SK-N-SH treated with all-trans-retinoic acid at 6 μM for 48 hours (cell line): Measurements from ENCODE around the gene CPSF7.

Experiments used
- ATAC-seq: fragments of 200-7000 bp; cut with Tn5 transposase; 3 replicates; pipeline ENCODE4 v1.9.1; 2020; ENCODE audit warnings: mild to moderate bottlenecking, moderate library complexity
- ARNTL ChIP-seq: fragments of 450-650 bp; formaldehyde crosslinking; IDR thresholded peaks from 2 replicates; pipeline ENCODE4 v1.5.0; 2020; ENCODE audit warnings: low read depth, mild to moderate bottlenecking, moderate library complexity, borderline replicate concordance
- BACH2 ChIP-seq: fragments of 250-450 bp; sonication (Bioruptor Pico); IDR thresholded peaks from 2 replicates; pipeline ENCODE4 v1.9.0; 2021; ENCODE audit warnings: mild to moderate bottlenecking, borderline replicate concordance
- CREB5 ChIP-seq: fragments of 250-450 bp; sonication (Bioruptor Pico); IDR thresholded peaks from 2 replicates; pipeline ENCODE4 v1.5.1; 2020; ENCODE audit warnings: low read depth, mild to moderate bottlenecking, moderate library complexity
- CSDC2 ChIP-seq: fragments of 250-450 bp; sonication (Bioruptor Pico); IDR thresholded peaks from 2 replicates; pipeline ENCODE4 v1.5.0; 2020; ENCODE audit warnings: mild to moderate bottlenecking, moderate library complexity
- ESRRG ChIP-seq: fragments of 250-450 bp; sonication (Bioruptor Pico); IDR thresholded peaks from 2 replicates; pipeline ENCODE4 v1.6.1; 2021; ENCODE audit warnings: mild to moderate bottlenecking
- GLIS3 ChIP-seq: fragments of 250-450 bp; sonication (Bioruptor Pico); IDR thresholded peaks from 2 replicates; pipeline ENCODE4 v1.5.0; 2020; ENCODE audit warnings: mild to moderate bottlenecking, moderate library complexity
- ISL1 ChIP-seq: fragments of 250-450 bp; sonication (Bioruptor Pico); IDR thresholded peaks from 2 replicates; pipeline ENCODE4 v2.1.2; 2022; ENCODE audit warnings: mild to moderate bottlenecking, moderate library complexity
- OSR1 ChIP-seq: fragments of 250-450 bp; sonication (Bioruptor Pico); IDR thresholded peaks from 2 replicates; pipeline ENCODE4 v1.8.0; 2022; ENCODE audit warnings: moderate library complexity, mild to moderate bottlenecking, inconsistent platforms
- PATZ1 ChIP-seq: fragments of 250-450 bp; sonication (Bioruptor Pico); IDR thresholded peaks from 2 replicates; pipeline ENCODE4 v1.8.0; 2020; ENCODE audit warnings: mild to moderate bottlenecking, moderate library complexity, borderline replicate concordance
- POU6F1 ChIP-seq: fragments of 250-450 bp; sonication (Bioruptor Pico); IDR thresholded peaks from 2 replicates; pipeline ENCODE4 v1.8.0; 2021; ENCODE audit warnings: low read depth, mild to moderate bottlenecking, moderate library complexity, borderline replicate concordance
- PPARA ChIP-seq: fragments of 250-450 bp; sonication (Bioruptor Pico); IDR thresholded peaks from 2 replicates; pipeline ENCODE4 v1.5.0; 2020; ENCODE audit warnings: mild to moderate bottlenecking, borderline replicate concordance
- RARB ChIP-seq: fragments of 250-450 bp; sonication (Bioruptor Pico); IDR thresholded peaks from 2 replicates; pipeline ENCODE4 v1.8.0; 2021; ENCODE audit warnings: mild to moderate bottlenecking, moderate library complexity
- SNAI2 ChIP-seq: fragments of 250-450 bp; sonication (Bioruptor Pico); IDR thresholded peaks from 2 replicates; pipeline ENCODE4 v1.5.0; 2020; ENCODE audit warnings: mild to moderate bottlenecking, moderate library complexity
- TCF4 ChIP-seq: fragments of 250-450 bp; sonication (Bioruptor Pico); IDR thresholded peaks from 2 replicates; pipeline ENCODE4 v1.8.0; 2021; ENCODE audit warnings: mild to moderate bottlenecking, moderate library complexity, borderline replicate concordance
- TOX ChIP-seq: fragments of 250-450 bp; sonication (Bioruptor Pico); IDR thresholded peaks from 2 replicates; pipeline ENCODE4 v1.8.0; 2021; ENCODE audit warnings: mild to moderate bottlenecking, moderate library complexity, borderline replicate concordance
- ZC3H10 ChIP-seq: fragments of 250-450 bp; sonication (Bioruptor Pico); IDR thresholded peaks from 2 replicates; pipeline ENCODE4 v1.5.1; 2021; ENCODE audit warnings: mild to moderate bottlenecking, moderate library complexity
- ZFP3 ChIP-seq: fragments of 250-450 bp; sonication (Bioruptor Pico); IDR thresholded peaks from 2 replicates; pipeline ENCODE4 v1.5.0; 2020; ENCODE audit warnings: mild to moderate bottlenecking, moderate library complexity
- ZFP30 ChIP-seq: fragments of 450-650 bp; formaldehyde crosslinking; IDR thresholded peaks from 2 replicates; pipeline ENCODE4 v1.5.0; 2022; ENCODE audit warnings: mild to moderate bottlenecking, moderate library complexity
- ZNF70 ChIP-seq: fragments of 450-650 bp; formaldehyde crosslinking; IDR thresholded peaks from 2 replicates; pipeline ENCODE4 v1.5.0; 2020; ENCODE audit warnings: mild to moderate bottlenecking, moderate library complexity
- ZNF8 ChIP-seq: fragments of 450-650 bp; formaldehyde crosslinking; IDR thresholded peaks from 2 replicates; pipeline ENCODE4 v1.5.0; 2020; ENCODE audit warnings: mild to moderate bottlenecking, moderate library complexity
- TF ChIP-seq, protein P1 (sequence below): fragments of 250-450 bp; sonication (Bioruptor Pico); IDR thresholded peaks from 2 replicates; pipeline ENCODE4 v1.5.1; 2021; ENCODE audit warnings: mild to moderate bottlenecking, moderate library complexity

CPSF7 gene

GRCh38 chr11:61416941-61417340, 12.8 kb downstream of the CPSF7 start:
- no peak for ATAC-seq
- TF ChIP-seq CSDC2 (no peak), PATZ1 (CRISPR knock-in tag) (no peak), TCF4 (no peak), RARB (CRISPR knock-in tag) (no peak)

- no peak for ATAC-seq
- TF ChIP-seq PATZ1 (CRISPR knock-in tag) = no peak
- no peak for TF ChIP-seq TOX (CRISPR knock-in tag)
- no peak for TF ChIP-seq CSDC2
- no peak for TF ChIP-seq ESRRG
- TF ChIP-seq, all 23 proteins: peak for 0
Measured at GRCh38 chr11:61415381-61415780, 14.4 kb downstream of the CPSF7 start.

GRCh38 chr11:61414547-61414946, 15.2 kb downstream of the CPSF7 start:
- TF ChIP-seq ZFP3 = no peak
- TF ChIP-seq POU6F1 = no peak
- TF ChIP-seq CSDC2 = no peak
- TF ChIP-seq ARNTL (CRISPR knock-in tag) = no peak
- TF ChIP-seq CREB5 = no peak
- TF ChIP-seq ZNF8 (CRISPR knock-in tag) = no peak
- no peak for TF ChIP-seq TCF4
- TF ChIP-seq GLIS3 = no peak
- TF ChIP-seq PPARA (CRISPR knock-in tag) = no peak
- TF ChIP-seq ZNF70 (CRISPR knock-in tag) = no peak
- TF ChIP-seq ISL1 = no peak
- TF ChIP-seq ZC3H10 (CRISPR knock-in tag) = no peak
- TF ChIP-seq, protein P1, sequence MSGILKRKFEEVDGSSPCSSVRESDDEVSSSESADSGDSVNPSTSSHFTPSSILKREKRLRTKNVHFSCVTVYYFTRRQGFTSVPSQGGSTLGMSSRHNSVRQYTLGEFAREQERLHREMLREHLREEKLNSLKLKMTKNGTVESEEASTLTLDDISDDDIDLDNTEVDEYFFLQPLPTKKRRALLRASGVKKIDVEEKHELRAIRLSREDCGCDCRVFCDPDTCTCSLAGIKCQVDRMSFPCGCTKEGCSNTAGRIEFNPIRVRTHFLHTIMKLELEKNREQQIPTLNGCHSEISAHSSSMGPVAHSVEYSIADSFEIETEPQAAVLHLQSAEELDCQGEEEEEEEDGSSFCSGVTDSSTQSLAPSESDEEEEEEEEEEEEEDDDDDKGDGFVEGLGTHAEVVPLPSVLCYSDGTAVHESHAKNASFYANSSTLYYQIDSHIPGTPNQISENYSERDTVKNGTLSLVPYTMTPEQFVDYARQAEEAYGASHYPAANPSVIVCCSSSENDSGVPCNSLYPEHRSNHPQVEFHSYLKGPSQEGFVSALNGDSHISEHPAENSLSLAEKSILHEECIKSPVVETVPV = no peak
- no peak for TF ChIP-seq TOX (CRISPR knock-in tag)
- no peak for TF ChIP-seq OSR1 (CRISPR knock-in tag)
- TF ChIP-seq SNAI2 (CRISPR knock-in tag) = no peak
- no peak for ATAC-seq

- TF ChIP-seq BACH2 (CRISPR knock-in tag) (no peak), ZFP30 (CRISPR knock-in tag) (no peak), RARB (CRISPR knock-in tag) (no peak), CREB5 (no peak), TCF4 (no peak), SNAI2 (CRISPR knock-in tag) (no peak), ISL1 (no peak)
- no peak for ATAC-seq
Measured at GRCh38 chr11:61413496-61413895, 16.3 kb downstream of the CPSF7 start.
